Neuronal stem cell (in vitro differentiated cells): ENCODE results near the gene NKAPD1.

Experiments used
- DNase-seq: peaks from one replicate; pipeline ENCODE4 v3.0.0-alpha.2; 2013; ENCODE audit warnings: low spot score
- H2AFZ ChIP-seq: one replicate; pipeline ENCODE4 v1.6.1; 2013; ENCODE audit warnings: mild to moderate bottlenecking, low read length, inconsistent platforms
- H2AK5ac ChIP-seq: 2 replicates; pipeline ENCODE4 v1.6.1; 2013; ENCODE audit warnings: low read depth, mild to moderate bottlenecking, inconsistent platforms, low read length, moderate library complexity, mixed read lengths
- H2BK120ac ChIP-seq: 2 replicates; pipeline ENCODE4 v1.6.1; 2013; ENCODE audit warnings: low read depth, mild to moderate bottlenecking, inconsistent platforms, low read length, moderate library complexity, mixed read lengths
- H2BK12ac ChIP-seq: one replicate; pipeline ENCODE4 v1.6.1; 2013; ENCODE audit warnings: low read length, inconsistent platforms
- H2BK15ac ChIP-seq: 2 replicates; pipeline ENCODE4 v1.6.1; 2013; ENCODE audit warnings: mild to moderate bottlenecking, low read length, inconsistent platforms, mixed read lengths
- H2BK5ac ChIP-seq: one replicate; pipeline ENCODE4 v1.6.1; 2013; ENCODE audit warnings: inconsistent platforms, mild to moderate bottlenecking, low read length, moderate library complexity
- H3K14ac ChIP-seq: one replicate; pipeline ENCODE4 v1.6.1; 2013; ENCODE audit warnings: low read length, inconsistent platforms
- H3K18ac ChIP-seq: 2 replicates; pipeline ENCODE4 v1.6.1; 2013; ENCODE audit warnings: low read length, inconsistent platforms
- H3K23ac ChIP-seq: 2 replicates; pipeline ENCODE4 v1.6.1; 2013; ENCODE audit warnings: low read depth, mild to moderate bottlenecking, mixed read lengths, low read length, inconsistent platforms; ENCODE audit not compliant: poor library complexity
- H3K27ac ChIP-seq: replicated peaks from 3 replicates; pipeline ENCODE4 v1.5.1; 2013; ENCODE audit warnings: low read length, inconsistent platforms
- H3K27me3 ChIP-seq, 3 experiments: 2 replicates each; pipeline ENCODE4 v1.6.1; 2013; ENCODE audit warnings: low read length in 3 of 3, mild to moderate bottlenecking in 2 of 3, inconsistent platforms in 1 of 3, low read depth in 1 of 3, mixed read lengths in 1 of 3, moderate library complexity in 1 of 3; ENCODE audit not compliant: control insufficient read depth in 3 of 3, insufficient read depth in 3 of 3
- H3K36me3 ChIP-seq, 2 donors: replicated peaks in 1 of 2; 2 replicates each; pipeline ENCODE4 v1.6.1; 2013; ENCODE audit warnings: low read length in 2 of 2; ENCODE audit not compliant: control insufficient read depth in 2 of 2, insufficient read depth in 2 of 2
- H3K4ac ChIP-seq: 2 replicates; pipeline ENCODE4 v1.6.1; 2013; ENCODE audit warnings: inconsistent platforms, mild to moderate bottlenecking, low read length, moderate library complexity
- H3K4me1 ChIP-seq, 2 donors: 1 replicate in 1 of 2; 2 replicates in 1 of 2; pipeline ENCODE4 v1.6.1; 2013; ENCODE audit warnings: low read length in 2 of 2, low read depth in 1 of 2; ENCODE audit not compliant: control insufficient read depth in 2 of 2, insufficient read depth in 1 of 2
- H3K4me2 ChIP-seq: one replicate; pipeline ENCODE4 v1.6.1; 2013; ENCODE audit warnings: mild to moderate bottlenecking, low read length, inconsistent platforms; ENCODE audit not compliant: insufficient read depth, poor library complexity, severe bottlenecking
- H3K4me3 ChIP-seq, 2 donors: 2 replicates each; pipeline ENCODE4 v1.5.1; 2013; ENCODE audit warnings: low read length in 2 of 2, mild to moderate bottlenecking in 2 of 2, inconsistent platforms in 1 of 2, moderate library complexity in 1 of 2
- H3K79me1 ChIP-seq: one replicate; pipeline ENCODE4 v1.6.1; 2013; ENCODE audit warnings: low read depth, mild to moderate bottlenecking, inconsistent platforms, low read length, moderate library complexity
- H3K9ac ChIP-seq: one replicate; pipeline ENCODE4 v1.6.1; 2013; ENCODE audit warnings: mild to moderate bottlenecking, low read depth, low read length, inconsistent platforms; ENCODE audit not compliant: poor library complexity
- H3K9me3 ChIP-seq, 2 donors: replicated peaks in 1 of 2; 2 replicates each; pipeline versions ENCODE3 to v1.6.1; 2013; ENCODE audit warnings: low read length in 2 of 2, mild to moderate bottlenecking in 2 of 2, inconsistent platforms in 1 of 2, low read depth in 1 of 2, mixed read lengths in 1 of 2, moderate library complexity in 1 of 2; ENCODE audit not compliant: control insufficient read depth in 2 of 2, insufficient read depth in 1 of 2
- H4K8ac ChIP-seq: one replicate; pipeline ENCODE4 v1.6.1; 2013; ENCODE audit warnings: low read depth, mild to moderate bottlenecking, inconsistent platforms, low read length, moderate library complexity
- H4K91ac ChIP-seq: one replicate; pipeline ENCODE4 v1.6.1; 2013; ENCODE audit warnings: low read length, low read depth, mild to moderate bottlenecking, inconsistent platforms; ENCODE audit not compliant: poor library complexity
- WGBS, 2 donors: extraction: QIAGEN DNeasy Blood & Tissue Kit; methylation state at CpG; one replicate each; pipeline ENCODE4 v1.1.7; 2013; ENCODE audit warnings: missing lambda C conversion rate in 2 of 2, mixed read lengths in 1 of 2; ENCODE audit not compliant: insufficient read length in 2 of 2, insufficient replicate concordance in 1 of 2; ENCODE audit errors: extremely low coverage in 2 of 2; 5-methylcytosine and 5-hydroxymethylcytosine counted together

NKAPD1 gene

GRCh38 chr11:112096194-112096593 lies 22.1 kb downstream of the NKAPD1 start:
- Histone ChIP-seq H2AFZ (no peak overlapping the region), H3K18ac (no peak overlapping the region), H3K9ac (no peak overlapping the region), H3K79me1 (no peaks in the 10 kb centered on the region), H4K91ac (no peak overlapping the region), H3K27ac (no peak overlapping the region), H3K14ac (no peak overlapping the region), H3K23ac (no peak overlapping the region), H3K4me1 (no peaks in the 10 kb centered on the region), H3K4me2 (no peak overlapping the region), H3K4ac (no peak overlapping the region), H2AK5ac (no peak overlapping the region), H2BK12ac (no peak overlapping the region), H3K36me3 (peaks cover 10 to 56% of the 10 kb centered on the region in 2 donors), H3K4me3 (no peak overlapping the region), H3K9me3 (no peaks in the 10 kb centered on the region), H2BK15ac (no peak overlapping the region), H2BK120ac (no peak overlapping the region), H3K27me3 (no peaks in the 10 kb centered on the region), H2BK5ac (no peak overlapping the region), H4K8ac (no peak overlapping the region)
- DNase-seq: no peak

- Histone ChIP-seq H3K4me1 (no peaks in the 10 kb centered on the region), H2AFZ (no peak overlapping the region), H3K9ac (no peak overlapping the region), H3K27ac (no peak overlapping the region), H2AK5ac (no peak overlapping the region), H3K4me2 (no peak overlapping the region), H2BK12ac (no peak overlapping the region), H3K23ac (no peak overlapping the region), H3K18ac (no peak overlapping the region), H3K4ac (no peak overlapping the region), H4K91ac (no peak overlapping the region), H3K36me3 (peaks cover 1 to 39% of the 10 kb centered on the region in 2 donors), H4K8ac (no peak overlapping the region), H2BK15ac (no peak overlapping the region), H3K4me3 (no peak overlapping the region), H3K79me1 (no peaks in the 10 kb centered on the region), H3K27me3 (no peaks in the 10 kb centered on the region), H3K9me3 (no peaks in the 10 kb centered on the region), H2BK120ac (no peak overlapping the region), H2BK5ac (no peak overlapping the region), H3K14ac (no peak overlapping the region)
- no peak for DNase-seq
- WGBS, 2 donors: no CpG with 5 or more reads among the region's 11 CpGs
These were observed 23.8 kb downstream of the NKAPD1 start for GRCh38 chr11:112097734-112098528.

DNA sequence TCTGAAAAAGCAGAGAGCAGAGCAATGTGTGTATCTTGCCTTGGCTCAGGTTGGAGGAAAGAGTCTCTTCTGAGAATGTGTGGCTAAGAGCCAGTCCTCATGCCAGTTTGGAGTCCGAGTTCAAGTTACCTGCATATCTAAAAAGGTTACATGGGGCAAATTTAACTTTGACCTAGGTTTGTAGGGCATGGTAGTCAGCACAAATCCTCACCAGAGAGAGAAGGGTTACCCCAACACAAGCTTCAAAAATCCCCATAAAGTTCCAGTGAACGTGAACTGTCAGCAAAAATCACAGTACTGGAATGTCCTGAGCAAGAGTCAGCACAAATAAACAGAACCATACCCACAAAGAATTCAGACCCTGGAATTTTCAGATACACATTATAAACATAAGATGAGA lies 26.4 kb downstream of the NKAPD1 start:
- Histone ChIP-seq H3K27me3 (no peaks in the 10 kb centered on the region), H3K4me1 (no peaks in the 10 kb centered on the region), H3K36me3 (peaks cover 0 to 19% of the 10 kb centered on the region in 2 donors), H4K8ac (no peak overlapping the region), H3K79me1 (no peaks in the 10 kb centered on the region), H3K9ac (no peak overlapping the region), H4K91ac (no peak overlapping the region), H2BK12ac (no peak overlapping the region), H3K9me3 (no peaks in the 10 kb centered on the region), H3K4me3 (no peak overlapping the region), H3K14ac (no peak overlapping the region), H2AFZ (no peak overlapping the region), H2BK5ac (no peak overlapping the region), H2BK120ac (no peak overlapping the region), H3K4me2 (no peak overlapping the region), H3K18ac (no peak overlapping the region), H2BK15ac (no peak overlapping the region), H2AK5ac (no peak overlapping the region), H3K4ac (no peak overlapping the region), H3K27ac (no peak overlapping the region), H3K23ac (no peak overlapping the region)
- DNase-seq: no peak
- no CpG with 5 or more reads among the region's 2 CpGs for WGBS, 2 donors

DNA sequence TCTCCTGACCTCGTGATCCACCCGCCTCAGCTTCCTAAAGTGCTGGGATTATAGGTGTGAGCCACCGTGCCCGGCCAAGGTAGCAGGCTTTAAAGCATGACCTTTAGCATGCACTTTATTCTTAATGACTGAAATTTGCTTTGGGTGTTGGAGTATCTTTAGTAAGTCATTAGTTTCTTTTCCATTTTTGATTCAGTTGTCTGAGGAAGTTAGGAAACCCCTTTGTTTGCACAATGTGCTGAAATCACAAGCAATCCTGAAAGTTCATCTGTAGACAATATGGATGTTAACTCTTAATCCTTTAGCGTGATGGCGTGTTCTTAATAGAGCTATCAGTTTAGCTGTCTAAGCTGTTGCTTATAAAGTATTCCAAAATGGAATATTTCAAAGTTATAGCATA lies 29.3 kb downstream of the NKAPD1 start:
- no peaks in the 10 kb centered on the region for H3K79me1 ChIP-seq
- no CpG with 5 or more reads among the region's 6 CpGs for WGBS, 2 donors
- no peak overlapping the region for H3K4ac ChIP-seq
- no peaks in the 10 kb centered on the region for H3K4me1 ChIP-seq
- no peaks in the 10 kb centered on the region for H3K27me3 ChIP-seq
- H4K8ac ChIP-seq: no peak overlapping the region
- no peak overlapping the region for H3K27ac ChIP-seq
- H3K14ac ChIP-seq: no peak overlapping the region
- no peak overlapping the region for H2BK120ac ChIP-seq
- no peak overlapping the region for H3K23ac ChIP-seq
- no peak overlapping the region for H2BK15ac ChIP-seq
- H3K4me3 ChIP-seq: no peak overlapping the region
- no peak overlapping the region for H2BK5ac ChIP-seq
- H2BK12ac ChIP-seq: no peak overlapping the region
- no peak overlapping the region for H4K91ac ChIP-seq
- no peak for DNase-seq
- no peaks in the 10 kb centered on the region for H3K36me3 ChIP-seq
- no peaks in the 10 kb centered on the region for H3K9me3 ChIP-seq
- H2AK5ac ChIP-seq: no peak overlapping the region
- H3K9ac ChIP-seq: no peak overlapping the region
- H2AFZ ChIP-seq: no peak overlapping the region
- no peak overlapping the region for H3K18ac ChIP-seq
- no peak overlapping the region for H3K4me2 ChIP-seq
